NCI-H2081 (cell line): Measurements from ENCODE around the gene ZNF600.
"Not testable (repeated sequence)": the region's sequence is repeated elsewhere in the genome, so short reads cannot be mapped to it uniquely, and the experiment has no call there.

Experiments used
- DNase-seq, 2 experiments: peaks; one replicate each; lab custom pipeline; 2025; lab: John Stamatoyannopoulos, UW

Gene ZNF600

GRCh38 chr19:52741951-52742485 is 44.6 kb downstream of the ZNF600 start:
- no peak for DNase-seq

GRCh38 chr19:52741371-52741770 is 45.2 kb downstream of the ZNF600 start:
- DNase-seq, result not testable (repeated sequence)

GRCh38 chr19:52739576-52739975 is 47.0 kb downstream of the ZNF600 start:
- DNase-seq, result no peak

GRCh38 chr19:52735734-52736133 is 50.9 kb downstream of the ZNF600 start:
- DNase-seq, result no peak

- DNase-seq, result peak; percentile 87 to 88
These were observed 51.5 kb downstream of the ZNF600 start, which contains the start of gene ZNF611 for GRCh38 chr19:52734893-52735661. TSS of gene ZNF611 (minus strand) at chr19:52735044. CDS start at chr19:52715894, 19,150 bp downstream.

DNA sequence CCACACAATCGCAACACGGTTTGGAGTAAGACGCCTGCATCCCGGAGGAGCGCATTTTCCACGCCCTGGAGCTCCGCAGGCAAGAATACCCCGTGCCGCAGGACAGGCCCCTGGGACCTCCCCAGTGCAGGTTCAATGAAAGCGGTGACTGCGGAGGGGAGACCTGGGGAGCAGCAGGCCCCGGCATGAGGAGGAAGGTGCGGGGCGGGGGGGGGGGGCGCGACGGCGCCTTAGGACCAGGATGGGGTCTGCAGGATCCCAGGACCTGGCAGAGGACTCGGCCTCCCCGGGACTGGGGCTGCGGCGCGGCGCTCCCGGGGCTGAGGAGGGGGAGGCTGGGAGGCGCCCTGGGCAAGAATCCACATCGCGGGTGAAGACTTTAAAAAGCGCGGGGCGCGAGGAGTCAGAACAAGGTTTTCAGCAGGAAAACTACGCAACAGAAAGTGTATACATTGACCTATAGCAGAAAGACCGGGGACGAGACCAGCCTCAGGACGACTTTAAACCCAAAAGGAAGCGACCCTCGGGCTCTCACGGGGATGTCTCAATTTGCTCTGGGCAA is 52.2 kb downstream of the ZNF600 start:
- DNase-seq, result peak in 1 of 2 experiments; percentile 23

GRCh38 chr19:52726051-52726450 is 60.5 kb downstream of the ZNF600 start:
- not testable (repeated sequence) for DNase-seq

DNA sequence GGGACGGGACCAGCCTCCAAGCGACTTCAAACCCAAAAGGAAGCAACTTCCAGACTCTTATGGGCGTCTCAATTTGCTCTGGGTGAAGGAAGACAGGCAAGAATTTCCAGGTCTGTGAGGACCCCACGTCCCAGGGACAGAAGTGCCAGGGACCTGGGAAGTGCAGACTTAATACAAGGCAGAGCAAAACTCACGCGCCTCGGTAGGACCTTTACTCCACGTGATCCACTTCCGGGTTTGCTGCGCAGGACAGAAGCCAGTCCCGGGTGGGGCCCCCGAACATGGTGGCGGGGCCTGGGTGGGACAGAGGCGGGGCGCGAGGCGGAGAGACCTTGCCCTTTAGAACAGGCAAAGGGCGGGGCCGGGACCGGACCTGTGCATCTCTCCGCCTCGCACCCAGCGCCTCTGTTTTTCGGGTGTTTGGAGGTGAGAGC is 61.0 kb downstream of the ZNF600 start:
- no peak for DNase-seq

DNA sequence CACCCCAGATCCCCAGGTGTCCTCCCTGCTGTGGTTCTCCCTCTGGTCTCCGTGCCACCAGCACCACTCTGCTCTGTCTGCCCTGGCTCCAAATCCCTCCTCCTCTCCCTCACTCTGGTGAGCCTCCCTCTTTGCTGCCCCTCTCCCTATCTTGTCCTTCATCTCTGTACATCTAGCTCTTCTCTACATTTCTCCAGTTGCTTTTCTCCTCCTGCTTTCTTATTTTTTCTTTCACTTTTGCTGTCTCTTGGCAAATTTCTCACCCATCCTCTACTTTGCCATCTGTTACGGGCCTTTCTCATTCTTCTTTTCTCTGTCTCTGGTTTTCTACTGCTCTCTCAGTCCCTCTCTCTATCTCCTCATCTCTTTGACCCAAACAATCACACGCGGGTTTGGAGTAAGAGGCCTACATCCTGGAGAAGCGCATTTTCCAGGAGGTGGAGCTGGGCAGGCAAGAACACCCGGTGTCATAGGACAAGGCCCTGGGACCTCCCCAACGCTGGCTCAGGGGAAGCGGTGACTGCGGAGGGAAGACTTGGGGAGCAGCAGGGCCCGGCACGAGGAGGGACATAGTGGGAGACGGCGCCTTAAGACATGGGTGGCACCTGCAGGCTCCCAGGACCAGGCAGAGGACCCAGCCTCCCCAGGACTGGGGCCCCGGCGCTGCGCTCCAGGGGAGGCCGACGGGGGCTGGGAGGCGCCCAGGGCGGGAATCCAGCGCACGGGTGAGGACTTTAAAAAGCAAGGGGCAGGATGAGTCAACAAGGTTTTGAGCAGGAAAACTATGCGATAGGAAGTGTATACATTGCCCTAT is 61.7 kb downstream of the ZNF600 start:
- no peak for DNase-seq

DNA sequence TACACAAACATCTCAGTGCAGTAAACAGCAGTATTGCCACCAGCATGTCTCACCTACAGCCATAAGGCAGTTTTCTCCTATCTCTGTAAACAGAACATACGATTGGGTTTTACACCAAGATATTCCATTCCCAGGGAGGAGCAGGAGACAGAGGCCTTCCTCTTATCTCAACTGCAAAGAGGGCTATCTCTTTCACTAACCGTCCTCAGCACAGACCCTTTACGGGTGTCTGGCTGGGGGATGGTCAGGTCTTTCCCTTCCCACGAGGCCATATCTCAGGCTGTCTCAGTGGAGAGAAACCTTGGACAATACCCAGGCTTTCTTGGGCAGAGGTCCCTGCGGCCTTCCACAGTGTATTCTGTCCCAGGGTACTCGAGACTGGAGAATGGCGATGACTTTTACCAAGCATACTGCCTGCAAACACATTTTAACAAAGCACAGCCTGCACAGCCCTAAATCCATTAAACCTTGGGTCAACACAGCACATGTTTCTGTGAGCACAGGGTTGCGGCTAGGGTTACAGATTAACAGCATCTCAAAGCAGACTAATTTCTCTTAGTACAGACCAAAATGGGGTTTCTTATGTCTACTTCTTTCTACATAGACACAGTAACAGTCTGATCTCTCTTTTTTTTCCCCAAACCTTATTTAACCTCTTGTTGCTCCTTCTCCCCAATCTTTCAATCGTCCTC is 62.5 kb downstream of the ZNF600 start:
- not testable (repeated sequence) for DNase-seq

DNA sequence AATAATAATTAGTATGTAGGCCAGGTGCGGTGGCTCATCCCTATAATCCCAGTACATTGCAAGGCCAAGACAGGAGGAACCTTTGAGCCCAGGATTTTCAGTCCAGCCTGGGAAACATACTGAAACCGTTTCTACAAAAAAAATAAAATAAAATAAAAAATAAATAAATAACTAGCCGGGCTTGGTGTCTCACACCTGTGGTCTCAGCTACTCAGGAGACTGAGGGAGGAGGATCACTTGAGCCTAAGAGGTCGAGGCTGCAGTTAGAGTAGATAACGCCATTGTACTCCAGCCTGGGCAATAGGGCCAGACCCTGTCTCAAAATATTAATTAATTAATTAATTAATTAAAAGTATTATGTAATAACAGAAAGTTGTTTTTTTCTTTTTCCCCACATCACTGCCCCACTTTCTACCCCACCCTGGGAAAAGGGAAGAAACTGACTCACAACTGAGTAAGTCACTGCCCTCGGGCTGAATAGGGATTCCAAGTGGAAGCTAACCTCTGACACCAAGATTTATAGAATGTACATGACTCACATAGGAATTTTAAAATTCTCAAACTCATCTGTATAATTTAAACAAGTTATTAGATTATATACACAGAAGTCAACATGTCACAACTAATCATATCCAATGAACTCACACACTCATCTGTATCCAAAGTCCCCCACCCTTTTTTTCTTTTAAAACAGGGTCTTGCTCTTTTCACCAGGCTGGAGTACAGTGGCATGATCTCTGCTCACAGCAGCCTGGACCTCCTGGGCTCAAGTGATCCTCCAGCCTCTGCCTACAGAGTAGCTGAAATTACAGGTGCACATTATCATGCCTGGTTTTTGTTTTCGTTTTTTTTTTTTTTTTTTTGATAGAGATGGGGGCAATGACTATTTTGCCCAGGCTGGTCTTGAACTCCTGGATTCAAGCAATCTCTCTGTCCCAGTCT is 64.3 kb downstream of the ZNF600 start:
- no peak for DNase-seq

DNA sequence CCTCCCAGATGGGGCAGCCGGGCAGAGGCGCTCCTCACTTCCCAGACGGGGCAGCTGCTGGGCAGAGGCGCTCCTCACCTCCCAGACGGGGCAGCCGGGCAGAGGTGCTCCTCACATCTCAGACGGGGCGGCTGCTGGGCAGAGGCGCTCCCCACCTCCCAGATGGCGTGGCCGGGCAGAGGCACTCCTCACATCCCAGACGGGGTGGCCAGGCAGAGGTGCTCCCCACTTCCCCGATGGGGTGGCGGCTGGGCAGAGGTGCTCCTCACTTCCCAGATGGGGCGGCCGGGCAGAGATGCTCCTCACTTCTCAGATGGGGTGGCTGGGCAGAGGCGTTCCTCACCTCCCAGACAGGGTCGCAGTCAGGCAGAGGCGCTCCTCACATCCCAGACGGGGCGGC is 66.0 kb downstream of the ZNF600 start:
- not testable (repeated sequence) for DNase-seq

GRCh38 chr19:52716522-52716921 is 70.1 kb downstream of the ZNF600 start:
- DNase-seq, result no peak

DNA sequence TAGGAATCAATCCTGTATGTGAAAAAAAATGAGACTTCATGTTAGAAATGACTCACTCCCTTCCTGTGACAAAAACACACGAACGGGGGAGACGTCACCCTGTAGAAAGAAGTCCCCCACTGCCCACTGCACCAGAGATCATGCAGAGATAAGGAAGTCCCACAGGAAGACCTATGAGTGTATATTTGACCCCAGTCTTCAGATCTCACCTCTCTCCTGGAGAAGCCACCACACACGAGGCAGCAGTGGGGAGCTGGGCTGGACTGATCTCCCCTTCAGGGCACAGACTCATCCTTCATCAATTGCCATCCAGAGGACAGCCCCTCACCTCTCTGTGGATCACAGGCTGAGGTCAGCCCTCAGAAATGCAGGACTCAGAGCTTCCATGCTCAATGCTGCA is 70.7 kb downstream of the ZNF600 start:
- not testable (repeated sequence) for DNase-seq

GRCh38 chr19:52715330-52715729 is 71.3 kb downstream of the ZNF600 start:
- DNase-seq, result not testable (repeated sequence)
